SH-SY5Y (cell line): ENCODE measurements around the gene SND1.

Source experiments
- GATA2 ChIP-seq: IDR thresholded peaks from 2 replicates; pipeline ENCODE4 v1.6.1; 2011; ENCODE audit warnings: mild to moderate bottlenecking, low read depth, low read length
- GATA3 ChIP-seq: IDR thresholded peaks from 2 replicates; pipeline ENCODE4 v1.6.1; 2011; ENCODE audit warnings: low read depth, mild to moderate bottlenecking, low read length, moderate library complexity

Gene SND1

GRCh38 chr7:127651556-127652332 is at the start of gene SND1:
Gene SND1 (plus strand): TSS chr7:127652194. CDS start chr7:127652374, 180 bp downstream.
- no peak for TF ChIP-seq GATA3
- 0 out of 2 replicates have a peak, but pooled peaks have one; percentile 7 for TF ChIP-seq GATA2

DNA sequence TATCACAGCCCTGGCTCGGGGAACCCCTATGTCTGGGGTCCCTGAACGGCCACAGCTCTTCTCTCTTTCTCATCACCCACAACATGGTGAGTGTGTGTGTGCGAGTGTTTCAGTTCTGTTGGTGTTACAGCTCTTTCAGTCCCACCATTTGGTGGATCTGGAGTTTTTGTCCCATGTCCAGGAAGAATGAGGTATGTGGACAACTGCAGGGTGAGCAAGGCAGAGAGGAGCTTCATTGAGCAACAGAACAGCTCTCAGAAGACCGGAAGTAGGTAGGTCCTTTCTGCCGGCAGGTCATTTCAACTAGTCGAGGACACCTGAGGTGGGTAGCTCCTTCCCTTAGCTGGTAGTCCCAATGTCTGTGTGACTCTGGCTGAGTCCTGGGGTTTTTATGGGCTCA is 43.5 kb upstream of the SND1 start:
- no peak for TF ChIP-seq GATA2
- TF ChIP-seq GATA3: no peak

DNA sequence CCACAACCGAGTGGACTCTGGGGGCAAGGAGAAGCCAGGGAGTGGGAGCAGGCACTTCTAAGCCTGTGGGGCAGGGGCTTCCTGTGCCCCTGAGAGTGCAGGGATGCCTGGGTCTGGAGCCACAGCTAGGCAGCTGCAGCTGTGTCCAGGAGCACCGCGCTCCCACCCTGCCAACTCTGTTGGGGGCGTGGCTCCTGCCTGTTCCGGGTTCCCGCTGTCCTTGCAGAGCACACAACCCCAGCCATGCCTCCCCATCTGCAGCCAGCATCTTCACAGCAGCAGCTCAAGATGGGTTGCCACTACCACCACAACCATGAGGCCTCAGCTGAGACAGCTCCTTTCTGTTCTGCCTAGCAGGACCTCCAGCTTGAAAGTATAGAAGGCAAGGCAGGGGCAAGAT is 42.7 kb upstream of the SND1 start:
- TF ChIP-seq GATA2 (no peak), GATA3 (no peak)

- TF ChIP-seq GATA2: no peak
- no peak for TF ChIP-seq GATA3
These were observed 39.7 kb upstream of the SND1 start for GRCh38 chr7:127612263-127612662.

DNA sequence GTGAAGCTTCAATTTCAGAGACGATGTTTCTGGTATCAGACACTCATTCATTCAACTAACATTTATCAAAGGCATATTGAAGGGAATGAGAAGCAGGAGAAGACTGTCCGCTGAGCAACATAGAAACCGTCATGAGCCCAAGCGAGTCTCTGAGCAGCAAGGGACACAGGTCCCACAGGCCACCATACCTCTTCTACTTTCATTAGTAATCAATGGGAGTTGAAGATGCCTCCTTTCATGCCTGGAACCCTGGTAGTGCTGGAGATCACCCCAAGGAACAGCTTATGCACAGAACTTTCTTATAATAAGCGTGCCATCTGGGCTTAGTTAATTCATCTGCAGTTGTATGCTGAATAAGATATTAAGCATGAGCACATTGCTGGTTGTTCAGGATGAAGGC is 35.3 kb upstream of the SND1 start:
- TF ChIP-seq GATA3: no peak
- TF ChIP-seq GATA2: no peak

- no peak for TF ChIP-seq GATA2
- TF ChIP-seq GATA3: no peak
These were observed 34.0 kb upstream of the SND1 start, which contains the start of gene PAX4 for GRCh38 chr7:127618042-127618441. Gene PAX4 (minus strand): TSS chr7:127618142. CDS start chr7:127615928, 2,214 bp downstream.

DNA sequence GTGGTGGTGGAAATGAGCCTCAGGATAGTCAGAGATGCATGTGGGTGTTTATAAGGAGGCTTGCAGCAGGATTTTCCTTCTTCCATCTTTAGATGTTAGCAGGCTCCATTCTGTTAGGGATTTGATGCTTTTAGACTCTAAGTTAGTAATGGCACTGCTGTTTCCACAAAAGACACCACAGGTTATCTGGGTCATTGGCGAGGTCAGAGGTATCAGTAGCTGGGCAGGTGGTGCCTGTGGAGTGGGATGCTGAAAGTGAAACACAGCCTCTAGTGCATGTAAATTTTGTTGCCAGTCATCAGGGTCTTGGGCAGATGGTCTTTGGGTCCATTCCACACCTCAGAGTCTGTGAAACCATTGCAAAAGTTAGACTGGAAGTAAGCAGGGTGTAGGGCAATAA is 33.2 kb upstream of the SND1 start:
- TF ChIP-seq GATA2: no peak
- TF ChIP-seq GATA3: no peak

DNA sequence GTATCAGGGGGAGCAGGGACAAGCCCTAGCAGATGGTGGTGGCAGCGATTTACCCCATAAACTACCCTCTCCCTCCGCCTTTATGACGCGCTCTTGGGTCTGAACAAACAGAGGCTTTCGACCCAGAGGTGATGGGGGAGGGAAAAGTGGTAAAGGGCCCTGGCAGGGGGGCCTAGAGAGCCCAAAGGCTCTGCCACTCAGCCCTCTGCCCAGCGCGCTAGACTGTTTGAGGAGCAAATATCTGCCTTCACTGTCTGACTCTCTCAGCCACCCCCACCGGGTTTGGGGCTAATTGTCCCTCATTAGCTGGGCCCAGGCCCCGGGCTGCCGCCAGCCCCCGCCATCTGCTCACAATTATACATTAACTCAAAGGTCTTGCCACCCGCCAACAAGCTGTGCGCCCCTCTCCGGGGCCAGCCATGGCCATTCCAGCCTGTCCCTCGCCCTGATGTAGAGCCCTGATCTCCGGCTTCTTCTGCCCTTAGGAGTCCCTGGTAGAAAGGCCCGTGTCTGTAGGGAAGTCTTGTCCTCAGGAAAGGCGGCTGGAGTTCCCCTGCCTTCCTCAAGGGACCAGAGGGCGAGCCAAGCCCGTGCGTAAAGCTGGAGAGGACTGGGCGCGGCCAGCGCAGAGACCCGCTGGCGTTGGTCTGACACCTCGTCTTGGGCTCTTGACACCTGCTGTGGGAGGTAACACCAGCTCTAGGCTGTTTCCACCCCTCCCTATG is 32.2 kb upstream of the SND1 start:
- TF ChIP-seq GATA2: no peak
- TF ChIP-seq GATA3: no peak

GRCh38 chr7:127620406-127621233 is 31.4 kb upstream of the SND1 start:
- TF ChIP-seq GATA3: no peak
- no peak for TF ChIP-seq GATA2

DNA sequence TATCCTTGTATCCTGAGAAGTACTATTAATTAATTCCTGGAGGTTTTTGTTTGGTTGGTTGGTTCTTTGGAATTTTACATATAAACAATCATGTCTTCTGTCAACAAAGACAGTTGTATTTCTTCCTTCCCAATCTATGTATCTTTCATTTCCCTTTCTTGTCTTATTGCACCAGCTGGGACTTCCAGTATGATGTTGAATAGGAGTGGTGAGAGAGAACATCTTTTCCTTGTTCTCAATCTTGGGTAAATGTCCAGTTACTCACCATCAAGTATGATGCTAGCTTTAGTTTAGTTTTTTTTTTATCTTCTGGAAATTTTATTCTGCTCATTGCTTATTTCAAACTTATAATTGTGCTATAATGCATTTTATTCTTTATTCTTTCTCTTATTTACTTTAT is 26.7 kb upstream of the SND1 start:
- TF ChIP-seq GATA2 (no peak), GATA3 (no peak)

GRCh38 chr7:127628445-127628844 is 23.5 kb upstream of the SND1 start:
- TF ChIP-seq GATA2 (no peak), GATA3 (no peak)

- TF ChIP-seq GATA3 (no peak), GATA2 (no peak)
These were observed 22.6 kb upstream of the SND1 start for GRCh38 chr7:127629268-127629854.

DNA sequence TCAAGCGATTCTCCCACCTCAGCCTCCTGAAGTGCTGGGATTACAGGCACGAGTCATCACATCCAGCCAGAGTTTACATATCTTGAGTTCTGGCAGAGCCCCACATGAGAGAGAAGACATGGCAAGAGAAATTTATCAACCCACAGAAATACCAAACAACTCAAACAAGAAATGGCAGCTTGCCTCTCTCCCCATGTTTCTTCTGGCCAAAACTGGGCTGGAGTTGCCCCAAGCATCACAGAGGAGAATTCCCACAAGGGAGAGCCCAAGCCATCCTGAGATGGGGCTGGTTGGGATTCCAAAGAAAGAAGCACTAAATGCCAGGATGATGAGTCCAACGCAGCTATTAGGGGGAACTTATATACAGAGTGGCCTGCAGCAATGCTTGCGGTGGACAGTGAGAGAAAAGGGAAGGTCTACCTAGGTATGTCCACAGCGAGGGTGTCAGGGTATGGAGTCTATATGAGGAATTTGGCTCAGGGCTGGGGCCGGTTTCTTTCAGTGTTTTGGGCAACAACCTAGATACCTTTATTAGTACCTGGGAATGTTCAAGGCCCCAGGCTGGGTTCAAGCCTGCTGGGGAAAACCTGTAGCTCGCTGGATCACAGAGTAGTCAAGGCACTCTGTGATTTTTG is 19.6 kb upstream of the SND1 start:
- no peak for TF ChIP-seq GATA3
- no peak for TF ChIP-seq GATA2
